CD1c-positive myeloid dendritic cell (primary cell): Measurements from ENCODE around the gene NTNG1.
"Not testable (repeated sequence)": the region's sequence is repeated elsewhere in the genome, so short reads cannot be mapped to it uniquely, and the experiment has no call there.

Experiments used
- DNase-seq: peaks from one replicate; pipeline ENCODE4 v3.0.0-alpha.2; 2016; ENCODE audit errors: extremely low spot score

NTNG1 gene

GRCh38 chr1:107196973-107197562 is 56.2 kb downstream of the NTNG1 start:
- peak; percentile 16 for DNase-seq

DNA sequence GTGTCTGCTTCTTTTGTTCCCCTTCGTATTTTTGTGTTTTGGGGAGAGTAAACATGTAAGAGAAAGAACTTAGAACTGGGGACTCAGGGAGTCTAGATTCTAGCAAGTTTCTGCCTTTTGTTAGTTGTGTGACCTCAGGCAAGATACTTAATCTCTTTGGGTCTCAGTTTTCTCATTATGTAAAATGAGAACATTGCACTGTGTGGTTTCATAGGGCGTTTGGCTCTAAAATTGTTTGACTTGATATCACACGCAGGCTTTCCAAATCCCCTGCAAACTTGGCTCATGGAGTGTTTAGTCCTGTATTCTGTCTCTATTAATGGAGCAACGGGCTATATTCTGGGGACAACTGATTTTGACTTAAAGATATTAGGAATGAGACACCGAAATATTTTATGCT is 57.7 kb downstream of the NTNG1 start:
- no peak for DNase-seq

GRCh38 chr1:107200631-107201030 is 59.8 kb downstream of the NTNG1 start:
- no peak for DNase-seq

DNA sequence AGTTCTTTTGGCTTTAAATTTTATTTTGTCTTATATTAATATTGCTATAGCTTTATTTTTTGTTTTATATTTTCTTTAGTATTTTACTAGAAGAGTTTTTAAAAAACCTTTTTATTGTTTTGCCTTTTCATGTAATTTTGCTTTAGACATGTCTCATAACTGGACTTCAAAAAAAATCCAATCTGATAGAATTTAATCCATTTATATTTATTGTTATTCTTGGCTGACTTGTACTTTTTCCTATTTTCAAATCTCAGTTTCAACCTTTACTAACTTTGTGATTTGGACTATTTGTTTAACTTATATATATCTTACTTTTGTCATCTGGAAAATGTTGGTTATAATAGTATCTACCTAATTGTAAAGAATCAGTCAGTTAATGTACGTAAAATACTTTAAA is 61.2 kb downstream of the NTNG1 start:
- no peak for DNase-seq

GRCh38 chr1:107213225-107213624 is 72.4 kb downstream of the NTNG1 start:
- no peak for DNase-seq

DNA sequence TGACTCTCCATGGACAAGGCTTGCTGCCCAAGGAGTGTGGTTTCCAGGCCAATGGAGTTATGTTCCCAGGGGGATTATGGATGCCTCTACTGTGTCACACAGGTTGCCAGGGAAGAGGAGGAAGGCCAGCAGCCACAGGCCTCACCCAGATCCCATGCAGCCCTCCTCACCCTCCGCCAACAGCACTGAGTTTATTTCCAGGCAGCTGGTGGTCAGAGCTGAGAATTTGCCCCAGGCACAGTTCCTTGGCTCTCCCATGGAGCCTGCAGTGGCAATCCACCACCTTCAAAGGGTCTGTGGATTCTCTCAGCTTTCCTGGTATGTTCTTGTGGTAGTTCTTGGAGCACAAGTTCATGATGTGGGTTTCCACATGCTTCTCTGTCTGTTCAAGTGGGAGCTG is 79.2 kb downstream of the NTNG1 start:
- no peak for DNase-seq

DNA sequence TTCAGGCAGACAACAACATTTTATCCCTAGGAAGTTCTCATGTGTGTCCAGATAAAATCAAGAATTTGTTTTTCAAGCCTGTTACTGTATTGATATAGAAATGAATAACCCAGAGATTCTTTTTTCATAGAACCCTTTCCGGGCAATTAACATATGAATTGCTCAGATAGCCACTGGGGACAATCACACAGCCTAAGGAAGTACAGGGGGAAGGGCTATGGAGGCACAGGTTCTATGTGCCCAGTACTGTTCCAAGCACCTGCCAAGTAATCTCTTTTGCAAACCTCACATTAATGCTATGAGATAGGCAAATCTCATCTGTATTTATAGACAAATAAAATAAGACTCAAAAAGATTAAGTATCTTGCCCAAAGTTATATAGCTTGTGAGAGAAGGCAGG is 84.9 kb downstream of the NTNG1 start:
- DNase-seq = no peak

DNA sequence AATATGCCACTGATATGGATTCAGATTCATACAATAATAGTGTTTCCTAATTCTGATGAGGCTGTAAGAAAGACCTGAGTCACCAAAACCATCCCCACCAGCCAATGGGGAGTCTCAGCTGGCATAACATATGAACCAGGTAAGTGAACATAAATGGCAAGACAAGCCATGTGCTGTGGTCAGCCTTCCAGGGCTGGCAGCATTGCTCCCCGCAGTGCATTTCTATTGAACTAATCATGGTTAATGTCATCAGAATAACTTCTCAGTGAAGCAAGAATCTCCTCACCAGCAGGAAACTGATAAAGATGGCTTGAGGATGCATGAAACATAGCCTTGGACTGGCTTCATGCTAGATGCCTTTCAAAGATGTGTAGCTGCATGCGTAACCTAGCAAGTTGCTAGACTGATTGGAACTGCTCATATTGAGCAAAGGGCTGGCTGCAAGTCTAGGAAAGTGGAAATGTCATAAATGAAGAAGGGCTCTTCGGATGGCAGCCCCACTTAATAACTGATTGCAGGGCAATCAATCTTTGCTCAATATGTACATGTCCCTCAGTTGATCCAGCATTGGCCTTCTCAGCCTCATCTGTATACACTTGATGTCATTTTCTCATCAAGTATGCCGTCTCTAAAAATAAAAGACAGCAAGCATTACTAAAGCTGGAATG is 88.0 kb downstream of the NTNG1 start:
- no peak for DNase-seq

DNA sequence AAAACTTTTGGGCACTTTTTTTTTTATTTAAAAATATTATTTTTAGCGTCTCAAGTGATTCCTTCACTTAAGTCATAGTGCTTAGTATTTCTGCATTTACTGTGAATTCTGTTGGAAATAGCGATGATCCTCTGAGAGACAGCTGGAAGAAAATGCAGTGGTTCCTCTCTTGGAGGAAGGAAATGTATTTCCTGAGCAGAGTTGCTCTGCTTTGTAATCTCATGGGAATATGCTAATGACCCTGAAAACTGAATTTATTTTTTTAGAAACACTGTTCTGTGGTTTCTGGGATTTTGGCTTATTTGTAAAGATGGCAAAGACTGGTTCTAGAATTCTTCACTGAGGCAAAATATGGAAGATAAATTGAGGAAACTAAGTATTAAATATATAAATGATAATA is 88.9 kb downstream of the NTNG1 start:
- DNase-seq = no peak

DNA sequence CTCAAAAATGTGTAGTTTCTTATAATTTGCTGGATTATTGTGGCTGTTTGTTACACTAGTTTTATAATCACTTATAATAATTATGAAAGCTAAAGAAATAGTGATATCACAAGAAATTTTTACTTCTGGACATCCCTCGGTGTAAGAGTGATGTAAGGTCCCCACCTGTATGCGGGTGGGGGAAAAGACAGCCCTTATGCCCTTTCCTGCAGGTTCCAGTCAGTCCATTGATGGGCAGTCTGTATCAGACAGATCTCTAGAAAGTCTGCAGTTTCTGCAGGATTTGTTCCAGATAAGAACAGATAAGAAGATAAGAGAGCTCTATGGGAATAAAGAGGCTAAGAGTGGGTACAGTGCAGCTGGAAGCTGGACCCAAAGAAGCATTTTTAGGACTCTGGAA is 89.3 kb downstream of the NTNG1 start:
- DNase-seq = no peak

- DNase-seq = no peak
These were observed 90.5 kb downstream of the NTNG1 start for GRCh38 chr1:107231291-107231690.

GRCh38 chr1:107232426-107232825 is 91.6 kb downstream of the NTNG1 start:
- no peak for DNase-seq

GRCh38 chr1:107236760-107237159 is 95.9 kb downstream of the NTNG1 start:
- DNase-seq = not testable (repeated sequence)

DNA sequence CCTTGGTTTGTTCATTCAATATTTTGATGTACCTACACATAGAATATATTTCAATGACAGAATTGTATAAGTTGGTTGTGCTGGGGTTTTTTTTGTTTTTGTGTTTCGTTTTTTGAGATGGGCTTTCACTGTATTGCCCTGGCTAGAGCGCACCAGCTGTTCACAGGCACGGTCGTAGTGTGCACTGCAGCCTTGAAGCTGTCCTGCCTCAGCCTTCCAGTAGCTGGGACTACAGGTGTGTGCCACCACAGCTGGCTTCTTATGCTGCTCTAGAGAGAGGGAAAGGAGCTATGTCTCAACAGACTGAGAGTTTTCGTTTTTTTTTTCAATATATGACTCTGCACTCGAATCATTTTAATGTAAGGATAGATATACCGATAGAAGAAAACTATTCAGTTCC is 102.6 kb downstream of the NTNG1 start:
- DNase-seq = no peak

DNA sequence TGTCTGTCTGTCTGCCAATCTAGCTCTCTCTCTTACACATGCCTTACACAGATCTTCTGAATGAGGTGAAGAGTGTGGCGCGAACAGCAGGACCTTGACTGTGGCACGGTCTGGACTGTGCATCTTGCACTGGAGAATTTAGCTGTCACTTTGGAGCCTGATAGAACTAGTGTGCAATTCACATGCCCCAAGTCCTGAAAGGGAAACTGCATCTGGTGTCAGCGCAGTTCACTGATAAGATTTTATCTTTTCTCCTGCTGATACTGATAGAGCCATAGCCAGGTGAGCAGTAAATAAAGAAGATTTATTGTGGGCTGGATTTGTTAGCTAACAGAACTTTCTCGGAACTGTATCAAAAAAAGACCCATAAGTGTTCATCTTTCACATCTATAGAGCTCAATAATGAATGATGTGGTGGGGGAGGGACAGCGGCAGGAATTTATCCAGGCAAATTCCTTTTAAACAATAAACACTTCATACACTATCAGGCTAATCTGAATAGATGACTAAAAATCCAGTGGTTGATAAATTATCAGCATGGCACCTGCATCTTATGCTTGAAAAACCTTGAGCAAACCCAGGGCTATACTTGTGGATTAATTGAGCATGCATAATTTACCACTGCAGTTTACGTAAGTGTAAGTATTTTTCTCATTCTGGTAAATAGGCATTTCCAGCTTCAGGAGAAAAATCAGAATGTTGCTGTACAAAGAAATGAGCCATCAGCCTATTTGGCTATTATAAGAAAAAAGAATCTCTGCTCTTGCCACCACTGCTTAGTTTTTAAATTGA is 104.1 kb downstream of the NTNG1 start:
- DNase-seq = no peak

- DNase-seq = no peak
These were observed 106.0 kb downstream of the NTNG1 start for GRCh38 chr1:107246775-107247345.

DNA sequence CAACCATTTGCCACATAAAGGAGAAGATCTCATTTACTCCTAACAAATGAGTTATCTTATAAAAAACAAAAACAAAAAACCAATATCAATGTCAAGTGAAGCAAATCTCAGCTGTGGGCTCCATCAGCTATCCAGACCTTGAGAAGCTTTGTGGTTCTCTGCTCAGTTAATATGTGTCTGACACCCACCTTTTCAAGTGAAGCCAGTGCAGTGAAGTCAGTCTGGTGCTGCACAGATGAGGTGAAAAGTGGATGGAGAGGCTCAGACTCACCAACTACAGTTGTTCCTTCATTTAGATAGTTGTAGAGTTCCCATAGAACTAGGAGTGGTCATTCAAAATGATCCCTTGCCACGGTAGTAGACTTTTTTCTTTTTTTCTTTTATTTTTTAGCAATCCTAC is 106.8 kb downstream of the NTNG1 start:
- DNase-seq = no peak

DNA sequence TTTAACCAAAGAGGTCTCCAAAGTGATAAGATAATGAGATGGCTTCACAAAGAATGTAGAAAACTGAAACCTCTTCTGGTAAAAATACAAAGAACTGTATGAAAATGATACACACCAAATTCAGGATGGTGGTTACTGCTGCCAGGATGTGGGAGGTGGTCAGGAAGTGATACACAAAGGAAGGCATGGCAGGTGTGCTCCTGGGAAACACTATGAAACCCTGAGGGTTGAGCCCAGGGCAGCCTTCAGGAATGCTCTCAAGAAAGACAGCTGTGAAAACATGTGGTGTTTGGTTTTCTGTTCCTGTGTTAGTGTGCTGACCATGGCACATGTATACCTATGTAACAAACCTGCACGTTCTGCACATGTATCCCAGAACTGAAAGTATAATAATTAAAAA is 109.3 kb downstream of the NTNG1 start:
- DNase-seq = no peak

DNA sequence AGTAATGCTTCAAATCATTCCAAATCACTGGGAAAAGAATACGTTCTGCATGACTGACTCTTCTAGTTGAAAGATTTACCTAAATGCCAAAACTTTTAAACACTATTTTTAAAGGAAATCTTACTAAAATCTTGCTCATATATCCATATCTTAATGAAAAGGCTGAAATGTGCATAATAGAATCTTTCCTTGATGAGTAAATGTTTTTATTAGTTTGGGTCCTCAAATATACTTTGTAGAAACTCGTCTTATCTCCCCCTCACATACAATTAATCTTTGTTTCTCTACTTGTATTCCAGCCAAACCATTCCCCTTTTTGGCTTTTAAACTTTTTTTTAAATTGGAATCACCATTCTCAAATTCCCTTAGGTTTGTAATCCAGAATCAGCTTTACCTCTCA is 110.2 kb downstream of the NTNG1 start:
- DNase-seq = no peak

DNA sequence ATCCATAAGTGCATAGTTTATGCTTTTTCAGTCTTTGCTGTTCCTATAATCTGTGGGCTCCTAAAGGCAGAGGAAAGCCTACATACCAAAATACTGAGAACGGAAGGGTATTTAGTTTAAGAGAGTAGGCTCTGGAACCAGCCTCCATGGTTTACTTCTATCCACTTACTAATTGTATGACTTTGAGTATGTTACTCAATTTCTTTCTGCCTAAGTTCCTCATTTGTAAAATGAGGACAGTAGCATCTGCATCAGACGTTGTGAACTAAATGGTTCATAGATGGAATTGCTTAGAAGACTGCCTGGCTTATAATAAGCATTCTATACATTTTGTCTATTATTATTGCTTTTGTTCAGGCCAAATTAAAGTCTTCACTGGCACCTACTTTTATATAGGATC is 111.0 kb downstream of the NTNG1 start:
- DNase-seq = no peak

- no peak for DNase-seq
These were observed 111.4 kb downstream of the NTNG1 start for GRCh38 chr1:107252271-107252670.

DNA sequence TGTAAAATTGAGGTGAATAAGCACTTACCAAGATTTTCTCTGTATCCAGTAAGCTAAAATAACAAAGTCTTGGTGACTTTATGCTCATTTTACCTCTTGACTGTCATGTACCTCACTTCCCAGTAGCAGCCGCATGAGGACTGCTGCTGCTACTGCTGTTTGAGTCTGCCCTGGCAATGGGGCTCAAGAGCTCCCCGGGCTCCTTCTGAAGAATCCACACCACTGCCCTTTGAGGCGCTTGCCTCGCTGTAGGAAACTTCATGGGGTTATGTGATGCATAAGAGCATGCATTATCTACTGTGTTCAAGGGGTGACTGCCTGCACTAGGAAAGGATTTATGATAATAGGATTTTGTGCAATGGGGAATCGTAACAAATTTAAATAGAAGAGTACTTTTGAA is 113.5 kb downstream of the NTNG1 start:
- DNase-seq = no peak

GRCh38 chr1:107255469-107255868 is 114.6 kb downstream of the NTNG1 start:
- DNase-seq = no peak
